SK-N-SH (cell line): ENCODE measurements around the gene SPATA25. TPM values are rescaled to one million over a fixed set of nuclear protein-coding genes. Genes with fewer than 3 reads are reported as not detected.

Experiments used
- CTCF ChIA-PET: fragments of 300-600, 350-600 bp; formaldehyde crosslinking; extraction: SDS; loops from one replicate; lab custom pipeline; 2021; lab: Yijun Ruan, JAX
- POLR2A ChIA-PET: fragments of 350-600 bp; sonication (Branson Sonifier 250); formaldehyde crosslinking; extraction: SDS; loops from one replicate; lab custom pipeline; 2020; ENCODE audit warnings: antibody characterized with exemption, inconsistent platforms; lab: Yijun Ruan, JAX
- DNase-seq: peaks from one replicate; pipeline ENCODE4 v3.0.0; 2012
- H2AFZ ChIP-seq: fragments of 200-600 bp; sonication (generic); 2 replicates; pipeline ENCODE4 v1.8.1; 2016; ENCODE audit warnings: antibody characterized with exemption, mild to moderate bottlenecking, low read depth
- H3F3A ChIP-seq: fragments of 200-600 bp; sonication (generic); replicated peaks from 2 replicates; pipeline ENCODE3; 2016; ENCODE audit warnings: antibody characterized with exemption, mild to moderate bottlenecking; ENCODE audit not compliant: insufficient read depth
- H3K27ac ChIP-seq, 2 experiments: fragments of 200-500 bp in 1 of 2; fragments of 200-600 bp in 1 of 2; sonication (Bioruptor generic) in 1 of 2; sonication (generic), shearing (Covaris generic) in 1 of 2; 2 replicates each; pipeline versions ENCODE4 v1.5.1 to v1.6.1; 2014 to 2016; ENCODE audit warnings: low read depth in 2 of 2, inconsistent platforms in 1 of 2, low read length in 1 of 2, mild to moderate bottlenecking in 1 of 2, mixed read lengths in 1 of 2
- H3K27me3 ChIP-seq: fragments of 200-600 bp; sonication (generic), shearing (Covaris generic); 2 replicates; pipeline ENCODE4 v1.6.1; 2016; ENCODE audit warnings: mixed run types; ENCODE audit not compliant: insufficient read depth
- H3K36me3 ChIP-seq, 2 experiments: fragments of 200-500 bp in 1 of 2; fragments of 200-600 bp in 1 of 2; sonication (Bioruptor generic) in 1 of 2; sonication (generic) in 1 of 2; replicated peaks in 1 of 2; 2 replicates each; pipeline versions ENCODE3 to v1.5.1; 2014 to 2016; ENCODE audit warnings: low read length in 1 of 2, mild to moderate bottlenecking in 1 of 2; ENCODE audit not compliant: insufficient read depth in 2 of 2, control insufficient read depth in 1 of 2
- H3K4me1 ChIP-seq, 2 experiments: fragments of 200-500 bp in 1 of 2; fragments of 200-600 bp in 1 of 2; sonication (Bioruptor generic) in 1 of 2; sonication (generic), shearing (Covaris generic) in 1 of 2; 2 replicates each; pipeline versions ENCODE4 v1.5.1 to v1.6.1; 2014 to 2016; ENCODE audit warnings: low read depth in 1 of 2, low read length in 1 of 2, mixed run types in 1 of 2; ENCODE audit not compliant: insufficient read depth in 2 of 2, control insufficient read depth in 1 of 2
- H3K4me2 ChIP-seq: fragments of 200-600 bp; sonication (generic), shearing (Covaris generic); 2 replicates; pipeline ENCODE4 v1.6.1; 2017; ENCODE audit warnings: mixed run types
- H3K4me3 ChIP-seq, 2 experiments: fragments of 200-500 bp in 1 of 2; fragments of 200-600 bp in 1 of 2; sonication (Bioruptor generic) in 1 of 2; sonication (generic), shearing (Covaris generic) in 1 of 2; 2 replicates each; pipeline versions ENCODE4 v1.5.1 to v1.8.1; 2014 to 2016; ENCODE audit warnings: low read depth in 2 of 2, inconsistent platforms in 1 of 2, low read length in 1 of 2, mild to moderate bottlenecking in 1 of 2, mixed read lengths in 1 of 2, moderate library complexity in 1 of 2
- H3K79me2 ChIP-seq: fragments of 200-600 bp; sonication (generic); 2 replicates; pipeline ENCODE4 v1.8.1; 2017; ENCODE audit warnings: mild to moderate bottlenecking; ENCODE audit not compliant: insufficient read depth
- H3K9ac ChIP-seq: fragments of 200-600 bp; sonication (generic); 2 replicates; pipeline ENCODE4 v1.6.1; 2017; ENCODE audit warnings: mixed run types
- H3K9me2 ChIP-seq: fragments of 200-600 bp; sonication (generic); 2 replicates; pipeline ENCODE4 v1.6.1; 2017; ENCODE audit warnings: mixed run types
- H3K9me3 ChIP-seq: fragments of 200-600 bp; sonication (generic); 2 replicates; pipeline ENCODE4 v1.6.1; 2017; ENCODE audit warnings: mixed run types, mild to moderate bottlenecking, moderate library complexity
- H4K20me1 ChIP-seq: fragments of 200-600 bp; sonication (generic); 2 replicates; pipeline ENCODE4 v1.6.1; 2017; ENCODE audit warnings: mild to moderate bottlenecking, mixed run types; ENCODE audit not compliant: insufficient read depth
- ELF1 ChIP-seq: IDR thresholded peaks from 2 replicates; pipeline ENCODE4 v1.4.0; 2012
- FOSL2 ChIP-seq: IDR thresholded peaks from 2 replicates; pipeline ENCODE4 v1.4.0; 2012; ENCODE audit warnings: low read depth, mild to moderate bottlenecking, moderate library complexity, borderline replicate concordance
- POLR2AphosphoS5 ChIP-seq: IDR thresholded peaks from 2 replicates; pipeline ENCODE4 v1.6.1; 2012; ENCODE audit warnings: low read depth, low read length
- RAD21 ChIP-seq: IDR thresholded peaks from 2 replicates; pipeline ENCODE4 v1.6.1; 2012; ENCODE audit warnings: mild to moderate bottlenecking, low read length
- SMC3 ChIP-seq: IDR thresholded peaks from 2 replicates; pipeline ENCODE4 v1.6.1; 2012; ENCODE audit warnings: low read depth, low read length, improper control_type of control experiment
- TAF1 ChIP-seq: IDR thresholded peaks from 2 replicates; pipeline ENCODE4 v1.6.1; 2012; ENCODE audit warnings: low read depth, mild to moderate bottlenecking, low read length, moderate library complexity, borderline replicate concordance
- ZBTB33 ChIP-seq: IDR thresholded peaks from 2 replicates; pipeline ENCODE4 v1.4.0; 2012; ENCODE audit warnings: low read depth, borderline replicate concordance
- WGBS: methylation state at CpG from one replicate; pipeline ENCODE4 v1.1.6; 2017; ENCODE audit warnings: low lambda C conversion rate; 5-methylcytosine and 5-hydroxymethylcytosine counted together
- polyA plus RNA-seq, 3 experiments: library from polyadenylated mRNA; depleted of rRNA; stranded (reverse); fragments of >200 nt; gene quantifications; 2 replicates each; pipeline ENCODE4 v1.2.3, GENCODE V29; 2012
- TF ChIP-seq, protein P1 (sequence below): IDR thresholded peaks from 2 replicates; pipeline ENCODE4 v1.4.0; 2012; ENCODE audit warnings: low read depth
- TF ChIP-seq, protein P2 (sequence below): fragments of 200-600 bp; sonication (generic); IDR thresholded peaks from 2 replicates; pipeline ENCODE4 v1.6.1; 2017; ENCODE audit warnings: antibody characterized with exemption, mild to moderate bottlenecking, moderate library complexity

The SPATA25 gene
- polyA plus RNA-seq, 1 of the 3 experiments (the other 2 are of a cell fraction) = 1.3 TPM

GRCh38 chr20:45921337-45922189 lies 34.1 kb upstream of the SPATA25 start:
- Histone ChIP-seq H3K9me2 (no peaks in the 10 kb centered on the region), H3K36me3 (no peaks in the 10 kb centered on the region), H2AFZ (no peak overlapping the region), H3K4me3 (no peak overlapping the region), H3K9me3 (no peaks in the 10 kb centered on the region), H3K27ac (no peak overlapping the region), H3K79me2 (no peaks in the 10 kb centered on the region), H3K4me2 (no peak overlapping the region), H3F3A (peaks cover 7% of the 10 kb centered on the region), H3K9ac (no peak overlapping the region), H4K20me1 (no peaks in the 10 kb centered on the region), H3K27me3 (no peaks in the 10 kb centered on the region), H3K4me1 (peaks cover 0 to 12% of the 10 kb centered on the region in 2 experiments; a peak in 1 of 4 replicates)
- DNase-seq = no peak
- POLR2A ChIA-PET = interaction anchor here (3.3 kb wide), 2 partner anchors 8 to 12 kb away, joined by 19 to 34 read pairs; partner anchors contain the start of gene PCIF1
- CTCF ChIA-PET = interaction anchor here (1.3 to 1.7 kb wide), 2 partner anchors 12 to 13 kb away, joined by 5 read pairs; partner anchors contain the start of gene PCIF1
- TF ChIP-seq FOSL2 (no peak), ZBTB33 (no peak), RAD21 (no peak), POLR2AphosphoS5 (no peak), SMC3 (no peak), TAF1 (no peak), ELF1 (no peak)
- TF ChIP-seq, protein P1, sequence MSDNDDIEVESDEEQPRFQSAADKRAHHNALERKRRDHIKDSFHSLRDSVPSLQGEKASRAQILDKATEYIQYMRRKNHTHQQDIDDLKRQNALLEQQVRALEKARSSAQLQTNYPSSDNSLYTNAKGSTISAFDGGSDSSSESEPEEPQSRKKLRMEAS = no peak
- TF ChIP-seq, protein P2, sequence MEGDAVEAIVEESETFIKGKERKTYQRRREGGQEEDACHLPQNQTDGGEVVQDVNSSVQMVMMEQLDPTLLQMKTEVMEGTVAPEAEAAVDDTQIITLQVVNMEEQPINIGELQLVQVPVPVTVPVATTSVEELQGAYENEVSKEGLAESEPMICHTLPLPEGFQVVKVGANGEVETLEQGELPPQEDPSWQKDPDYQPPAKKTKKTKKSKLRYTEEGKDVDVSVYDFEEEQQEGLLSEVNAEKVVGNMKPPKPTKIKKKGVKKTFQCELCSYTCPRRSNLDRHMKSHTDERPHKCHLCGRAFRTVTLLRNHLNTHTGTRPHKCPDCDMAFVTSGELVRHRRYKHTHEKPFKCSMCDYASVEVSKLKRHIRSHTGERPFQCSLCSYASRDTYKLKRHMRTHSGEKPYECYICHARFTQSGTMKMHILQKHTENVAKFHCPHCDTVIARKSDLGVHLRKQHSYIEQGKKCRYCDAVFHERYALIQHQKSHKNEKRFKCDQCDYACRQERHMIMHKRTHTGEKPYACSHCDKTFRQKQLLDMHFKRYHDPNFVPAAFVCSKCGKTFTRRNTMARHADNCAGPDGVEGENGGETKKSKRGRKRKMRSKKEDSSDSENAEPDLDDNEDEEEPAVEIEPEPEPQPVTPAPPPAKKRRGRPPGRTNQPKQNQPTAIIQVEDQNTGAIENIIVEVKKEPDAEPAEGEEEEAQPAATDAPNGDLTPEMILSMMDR = no peak
- 80% methylated on average over 11 of the region's 11 CpGs for WGBS
